Effector memory CD4-positive, alpha-beta T cell (primary cell): ENCODE results near the gene HS6ST3.
"Not testable (repeated sequence)": the region's sequence is repeated elsewhere in the genome, so short reads cannot be mapped to it uniquely, and the experiment has no call there.

Experiments used
- DNase-seq, 3 donors: peaks; one replicate each; pipeline ENCODE4 v3.0.0-alpha.2; 2020
- H3K27ac ChIP-seq: 2 replicates; pipeline ENCODE4 v1.7.0; 2013; ENCODE audit warnings: mild to moderate bottlenecking, low read length, moderate library complexity; ENCODE audit not compliant: insufficient read depth, poor library complexity, severe bottlenecking
- H3K27me3 ChIP-seq: replicated peaks from 2 replicates; pipeline ENCODE4 v1.7.0; 2013; ENCODE audit warnings: mild to moderate bottlenecking, low read length; ENCODE audit not compliant: insufficient read depth, control insufficient read depth, poor library complexity, severe bottlenecking
- H3K36me3 ChIP-seq: 2 replicates; pipeline ENCODE4 v1.7.0; 2013; ENCODE audit warnings: mild to moderate bottlenecking, low read length, moderate library complexity; ENCODE audit not compliant: control insufficient read depth, insufficient read depth
- H3K4me1 ChIP-seq: 2 replicates; pipeline ENCODE4 v1.7.0; 2013; ENCODE audit warnings: low read length, mild to moderate bottlenecking; ENCODE audit not compliant: control insufficient read depth, insufficient read depth, poor library complexity, severe bottlenecking
- H3K4me3 ChIP-seq: 2 replicates; pipeline ENCODE4 v1.7.0; 2013; ENCODE audit warnings: low read length, low read depth, mild to moderate bottlenecking; ENCODE audit not compliant: insufficient read depth, poor library complexity, severe bottlenecking
- H3K9me3 ChIP-seq: 2 replicates; pipeline ENCODE4 v1.7.0; 2013; ENCODE audit warnings: mild to moderate bottlenecking, low read length, moderate library complexity; ENCODE audit not compliant: control insufficient read depth
- total RNA-seq, 3 donors: gene quantifications; one replicate each; lab custom pipeline; 2026; lab: John Stamatoyannopoulos, UW

Gene HS6ST3
- 0 reads per million in 3 donors for total RNA-seq

- no peak for DNase-seq
- no peaks in the 10 kb centered on the region for H3K4me1 ChIP-seq
- H3K9me3 ChIP-seq, result no peaks in the 10 kb centered on the region
- no peak within 1 kb of the TSS for H3K4me3 ChIP-seq
- peaks cover 13% of the 10 kb centered on the region for H3K27me3 ChIP-seq
- no peaks in the 10 kb centered on the region for H3K36me3 ChIP-seq
- H3K27ac ChIP-seq, result no peak within 1 kb of the TSS
These were observed at the start of gene HS6ST3 for GRCh38 chr13:96089749-96090239. HS6ST3 (plus strand) TSS chr13:96090107.

GRCh38 chr13:96041326-96042110 lies 48.4 kb upstream of the HS6ST3 start:
- no peak for DNase-seq
- Histone ChIP-seq H3K27me3 (no peaks in the 10 kb centered on the region), H3K4me3 (no peak overlapping the region), H3K4me1 (no peaks in the 10 kb centered on the region), H3K36me3 (no peaks in the 10 kb centered on the region), H3K9me3 (no peaks in the 10 kb centered on the region), H3K27ac (no peak overlapping the region)

GRCh38 chr13:96044238-96044637 lies 45.7 kb upstream of the HS6ST3 start:
- no peaks in the 10 kb centered on the region for H3K9me3 ChIP-seq

GRCh38 chr13:96046449-96047126 lies 43.3 kb upstream of the HS6ST3 start:
- H3K4me3 ChIP-seq, H3K27me3 ChIP-seq, H3K4me1 ChIP-seq, H3K27ac ChIP-seq, H3K36me3 ChIP-seq, H3K9me3 ChIP-seq, DNase-seq: not testable (repeated sequence)

More at GRCh38 chr13:96044238-96044637, 45.7 kb upstream of the HS6ST3 start:
- Histone ChIP-seq H3K27ac (no peak overlapping the region), H3K36me3 (no peaks in the 10 kb centered on the region), H3K4me1 (no peaks in the 10 kb centered on the region), H3K4me3 (no peak overlapping the region), H3K27me3 (no peaks in the 10 kb centered on the region)
- DNase-seq, result no peak

- H3K9me3 ChIP-seq, DNase-seq, H3K27me3 ChIP-seq, H3K36me3 ChIP-seq, H3K4me3 ChIP-seq, H3K27ac ChIP-seq, H3K4me1 ChIP-seq: not testable (repeated sequence)
These were observed 39.0 kb upstream of the HS6ST3 start for GRCh38 chr13:96050955-96051354.

GRCh38 chr13:96051491-96051890 lies 38.4 kb upstream of the HS6ST3 start:
- DNase-seq, H3K4me1 ChIP-seq, H3K4me3 ChIP-seq, H3K9me3 ChIP-seq, H3K36me3 ChIP-seq, H3K27me3 ChIP-seq, H3K27ac ChIP-seq: not testable (repeated sequence)

- not testable (repeated sequence) for H3K4me1 ChIP-seq
These were observed 38.0 kb upstream of the HS6ST3 start for GRCh38 chr13:96051946-96052345.

GRCh38 chr13:96052656-96053002 lies 37.3 kb upstream of the HS6ST3 start:
- no peak overlapping the region for H3K4me3 ChIP-seq
- H3K27me3 ChIP-seq, result peaks cover 6% of the 10 kb centered on the region
- H3K4me1 ChIP-seq, result no peaks in the 10 kb centered on the region
- DNase-seq, result no peak
- no peak overlapping the region for H3K27ac ChIP-seq
- H3K36me3 ChIP-seq, result no peaks in the 10 kb centered on the region
- H3K9me3 ChIP-seq, result no peaks in the 10 kb centered on the region

More at GRCh38 chr13:96051946-96052345, 38.0 kb upstream of the HS6ST3 start:
- not testable (repeated sequence) for H3K27me3 ChIP-seq, DNase-seq, H3K9me3 ChIP-seq, H3K4me3 ChIP-seq, H3K36me3 ChIP-seq, H3K27ac ChIP-seq

GRCh38 chr13:96053003-96053703 lies 36.8 kb upstream of the HS6ST3 start, which contains the start of gene UGGT2:
UGGT2 (minus strand) TSS chr13:96053401; CDS start chr13:96053312, 89 bp downstream.
- no peak for DNase-seq
- Histone ChIP-seq H3K9me3 (no peaks in the 10 kb centered on the region), H3K27me3 (peaks cover 6% of the 10 kb centered on the region), H3K4me1 (no peaks in the 10 kb centered on the region), H3K27ac (no peak within 1 kb of the TSS), H3K36me3 (no peaks in the 10 kb centered on the region), H3K4me3 (no peak within 1 kb of the TSS)
